ENCODE results near the gene PAEP. TPM values are rescaled to one million over a fixed set of nuclear protein-coding genes. Genes with fewer than 3 reads are reported as not detected.

Gene PAEP
- total RNA-seq, 1 experiment from 2014 or later = not detected

- Mint-ChIP-seq H3K4me1 (ENCODE audit: insufficient read depth, unreplicated experiment) (no peaks in the 10 kb centered on the region), H3K36me3 (ENCODE audit: insufficient read depth, unreplicated experiment) (no peaks in the 10 kb centered on the region), H3K27me3 (ENCODE audit: insufficient read depth, unreplicated experiment) (peaks cover 28% of the 10 kb centered on the region), H3K4me3 (ENCODE audit: unreplicated experiment) (no peak overlapping the region), H3K27ac (ENCODE audit: low read depth, unreplicated experiment) (no peak overlapping the region), H3K9me3 (ENCODE audit: unreplicated experiment) (no peaks in the 10 kb centered on the region)
- no peak for TF ChIP-seq CTCF (IDR thresholded peaks at IDR 0.05; ENCODE audit: unreplicated experiment)
- ChIA-PET POLR2A (no interaction called here), CTCF (no interaction called here)
- DNase-seq (ENCODE audit: unreplicated experiment) = no peak
- BruUV-seq (replicated peaks) = no TSS peak
- intact Hi-C loops (cut with micrococcal nuclease) = no loop called here
These were observed 42.2 kb upstream of the PAEP start for GRCh38 chr9:135519179-135519971.

GRCh38 chr9:135520916-135521607 is 40.5 kb upstream of the PAEP start, which contains the start of gene LCN1:
LCN1 (plus strand) TSS chr9:135521440; CDS start chr9:135521498, 58 bp downstream.
- no TSS peak for BruUV-seq (replicated peaks)
- H3K36me3 Mint-ChIP-seq (ENCODE audit: insufficient read depth, unreplicated experiment) = no peaks in the 10 kb centered on the region
- peaks cover 28% of the 10 kb centered on the region for H3K27me3 Mint-ChIP-seq (ENCODE audit: insufficient read depth, unreplicated experiment)
- H3K27ac Mint-ChIP-seq (ENCODE audit: low read depth, unreplicated experiment) = no peak within 1 kb of the TSS
- CTCF ChIA-PET = interaction anchor here (0.5 kb wide), 1 partner anchor 17 kb away, joined by 3 read pairs; no protein-coding TSS in a partner anchor
- TF ChIP-seq CTCF (IDR thresholded peaks at IDR 0.05; ENCODE audit: unreplicated experiment) = no peak
- POLR2A ChIA-PET = no interaction called here
- no peak for DNase-seq (ENCODE audit: unreplicated experiment)
- intact Hi-C loops (cut with micrococcal nuclease) = no loop called here
- H3K9me3 Mint-ChIP-seq (ENCODE audit: unreplicated experiment) = no peaks in the 10 kb centered on the region
- no peaks in the 10 kb centered on the region for H3K4me1 Mint-ChIP-seq (ENCODE audit: insufficient read depth, unreplicated experiment)
- no peak within 1 kb of the TSS for H3K4me3 Mint-ChIP-seq (ENCODE audit: unreplicated experiment)

- BruUV-seq (replicated peaks) = no TSS peak
- intact Hi-C loops (cut with micrococcal nuclease) = no loop called here
- ChIA-PET POLR2A (no interaction called here), CTCF (interaction anchor here (0.7 kb wide), 1 partner anchor 410 kb away, joined by 3 read pairs; no protein-coding TSS in a partner anchor)
- DNase-seq (ENCODE audit: unreplicated experiment) = no peak
- no peaks in the 10 kb centered on the region for H3K9me3 Mint-ChIP-seq (ENCODE audit: unreplicated experiment)
- peaks cover 28% of the 10 kb centered on the region for H3K27me3 Mint-ChIP-seq (ENCODE audit: insufficient read depth, unreplicated experiment)
- no peak overlapping the region for H3K27ac Mint-ChIP-seq (ENCODE audit: low read depth, unreplicated experiment)
- TF ChIP-seq CTCF (IDR thresholded peaks at IDR 0.05; ENCODE audit: unreplicated experiment) = no peak
- H3K4me3 Mint-ChIP-seq (ENCODE audit: unreplicated experiment) = no peak overlapping the region
- no peaks in the 10 kb centered on the region for H3K36me3 Mint-ChIP-seq (ENCODE audit: insufficient read depth, unreplicated experiment)
- H3K4me1 Mint-ChIP-seq (ENCODE audit: insufficient read depth, unreplicated experiment) = no peaks in the 10 kb centered on the region
These were observed 39.9 kb upstream of the PAEP start for GRCh38 chr9:135521608-135522095.

- no peaks in the 10 kb centered on the region for H3K4me1 Mint-ChIP-seq (ENCODE audit: insufficient read depth, unreplicated experiment)
- no peak overlapping the region for H3K27ac Mint-ChIP-seq (ENCODE audit: low read depth, unreplicated experiment)
- CTCF ChIA-PET = interaction anchor here (0.7 kb wide), 1 partner anchor 409 kb away, joined by 3 read pairs; no protein-coding TSS in a partner anchor
- DNase-seq (ENCODE audit: unreplicated experiment) = no peak
- intact Hi-C loops (cut with micrococcal nuclease) = no loop called here
- H3K4me3 Mint-ChIP-seq (ENCODE audit: unreplicated experiment) = no peak overlapping the region
- TF ChIP-seq CTCF (IDR thresholded peaks at IDR 0.05; ENCODE audit: unreplicated experiment) = no peak
- POLR2A ChIA-PET = no interaction called here
- no peaks in the 10 kb centered on the region for H3K36me3 Mint-ChIP-seq (ENCODE audit: insufficient read depth, unreplicated experiment)
- H3K27me3 Mint-ChIP-seq (ENCODE audit: insufficient read depth, unreplicated experiment) = peaks cover 25% of the 10 kb centered on the region
- BruUV-seq (replicated peaks) = no TSS peak
- H3K9me3 Mint-ChIP-seq (ENCODE audit: unreplicated experiment) = no peaks in the 10 kb centered on the region
These were observed 39.2 kb upstream of the PAEP start for GRCh38 chr9:135522137-135522877.
